Measurements from ENCODE around the gene TMEM115.

The TMEM115 gene

GRCh38 chr3:50358911-50359759, at the start of gene TMEM115:
TMEM115 (minus strand) TSS chr3:50359521; CDS start chr3:50359063, 458 bp downstream.
- DNase-seq (ENCODE audit: low read depth in 2 of 2), result peak; percentile 84 to 87

DNA sequence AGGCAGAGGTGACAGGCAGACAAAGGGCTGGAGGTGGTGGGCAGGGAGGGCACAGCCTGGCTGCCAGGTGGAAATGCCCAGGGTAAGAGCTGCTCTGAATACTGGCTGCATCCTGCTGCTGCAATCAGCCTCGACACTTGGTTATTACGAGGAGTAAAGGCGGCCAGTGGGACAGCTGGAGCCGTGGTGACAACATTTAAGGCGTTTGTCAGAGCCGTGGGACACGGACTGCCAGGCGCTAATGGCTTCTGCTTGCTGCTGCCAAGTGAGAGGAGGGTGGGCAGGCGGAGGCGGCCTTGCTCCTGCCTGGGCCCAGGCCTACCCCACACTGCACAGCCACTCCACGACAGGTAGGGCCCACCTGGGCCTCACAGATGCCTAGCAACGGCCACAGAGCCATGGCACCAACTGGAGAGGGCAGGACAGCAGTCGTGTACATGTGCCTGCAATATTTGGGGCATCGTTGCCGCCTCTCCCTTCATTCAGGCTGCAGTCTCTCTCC, 49.2 kb upstream of the TMEM115 start:
- no peak for DNase-seq (ENCODE audit: low read depth in 2 of 2)

- no peak for DNase-seq (ENCODE audit: low read depth in 2 of 2)
Observed at GRCh38 chr3:50406487-50406886, 47.2 kb upstream of the TMEM115 start.

GRCh38 chr3:50405249-50405648, 45.9 kb upstream of the TMEM115 start:
- DNase-seq (ENCODE audit: low read depth in 2 of 2), result no peak

DNA sequence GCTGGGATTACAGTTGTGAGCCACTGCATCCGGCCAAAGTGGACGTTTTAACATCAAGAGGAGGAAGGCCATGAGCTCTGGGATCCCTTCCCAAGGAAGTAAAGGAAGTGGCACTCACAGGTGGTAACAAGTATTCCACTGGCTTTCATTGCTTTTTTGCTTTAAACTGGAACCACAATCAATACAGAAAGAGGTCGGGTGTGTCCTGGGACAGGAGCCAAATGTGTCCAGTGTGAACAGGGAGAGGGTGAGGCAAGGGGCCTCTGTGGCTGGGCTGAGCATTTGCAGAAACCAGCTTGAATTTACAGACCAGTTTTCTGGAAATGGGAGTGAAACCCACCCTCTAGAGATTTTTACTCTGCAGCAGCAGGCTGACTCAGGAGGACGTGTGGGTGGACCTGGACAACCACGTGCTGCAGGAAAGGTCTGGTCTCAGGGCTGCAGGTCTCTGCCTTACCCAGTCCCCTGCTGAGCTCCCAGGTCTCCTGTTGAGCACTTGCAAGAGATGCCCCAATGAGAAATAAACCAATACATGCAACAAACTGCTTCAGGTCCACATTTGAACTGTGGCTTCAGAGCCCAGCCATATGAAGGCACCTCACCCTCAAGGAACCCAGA, 42.8 kb upstream of the TMEM115 start:
- DNase-seq (ENCODE audit: low read depth in 2 of 2), result no peak

DNA sequence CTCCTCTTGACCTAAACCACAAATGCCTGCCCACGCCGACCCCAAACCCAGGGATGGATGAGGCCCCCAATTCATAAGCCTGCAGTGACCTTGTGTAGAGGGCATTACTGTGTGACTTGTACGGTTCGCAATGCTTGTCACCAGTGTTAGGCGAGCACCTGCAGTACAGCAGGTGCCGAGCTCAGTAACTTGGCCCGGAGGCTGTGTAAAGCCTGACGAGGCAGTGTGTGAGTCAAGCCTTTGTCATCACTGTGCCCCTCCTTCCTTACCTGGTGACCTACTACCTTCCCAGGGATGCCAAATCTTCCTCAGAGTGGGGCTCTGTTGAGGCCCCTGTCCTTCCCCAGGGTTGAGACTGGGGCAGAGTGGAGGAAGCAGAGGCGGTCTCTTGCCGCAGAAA, 37.2 kb upstream of the TMEM115 start:
- no peak for DNase-seq (ENCODE audit: low read depth in 2 of 2)

DNA sequence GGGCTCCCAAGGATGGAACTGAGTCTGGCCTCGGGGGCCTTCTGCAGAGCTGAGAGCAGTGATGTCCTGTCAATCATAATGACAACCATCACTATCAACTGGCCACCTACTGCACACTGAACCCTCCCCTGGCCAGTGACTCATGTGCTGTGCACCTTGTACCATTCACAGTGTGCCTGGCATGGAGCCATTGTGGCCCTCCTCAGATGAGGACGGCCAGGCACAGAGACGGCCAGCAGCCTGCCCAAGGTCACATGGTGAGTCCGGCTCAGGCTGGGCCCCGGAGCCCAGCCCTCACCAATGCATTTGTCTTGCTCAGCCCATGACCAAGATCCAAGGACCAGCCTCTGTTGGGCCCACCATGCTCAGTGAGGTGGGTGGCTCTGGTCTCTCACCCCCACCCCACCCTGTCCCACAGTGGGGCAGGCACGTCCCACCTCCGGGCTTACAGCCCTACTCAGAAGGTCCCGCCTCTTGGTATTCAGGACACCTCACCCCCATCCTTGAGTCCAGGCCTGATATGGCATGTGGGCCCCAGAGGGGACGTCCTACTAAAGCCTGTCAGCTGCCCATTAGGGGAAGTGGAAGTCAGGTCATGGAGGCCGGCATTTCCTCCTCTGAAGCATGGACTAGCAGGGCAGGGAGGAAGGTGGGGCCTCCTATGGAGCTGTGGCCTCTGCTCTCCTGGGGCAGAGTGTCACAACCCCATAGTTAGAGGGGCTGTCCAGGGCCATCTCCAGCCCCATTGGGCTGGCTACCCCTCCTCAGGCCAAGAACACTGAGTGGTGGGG, 35.9 kb upstream of the TMEM115 start:
- no peak for DNase-seq (ENCODE audit: low read depth in 2 of 2)

DNA sequence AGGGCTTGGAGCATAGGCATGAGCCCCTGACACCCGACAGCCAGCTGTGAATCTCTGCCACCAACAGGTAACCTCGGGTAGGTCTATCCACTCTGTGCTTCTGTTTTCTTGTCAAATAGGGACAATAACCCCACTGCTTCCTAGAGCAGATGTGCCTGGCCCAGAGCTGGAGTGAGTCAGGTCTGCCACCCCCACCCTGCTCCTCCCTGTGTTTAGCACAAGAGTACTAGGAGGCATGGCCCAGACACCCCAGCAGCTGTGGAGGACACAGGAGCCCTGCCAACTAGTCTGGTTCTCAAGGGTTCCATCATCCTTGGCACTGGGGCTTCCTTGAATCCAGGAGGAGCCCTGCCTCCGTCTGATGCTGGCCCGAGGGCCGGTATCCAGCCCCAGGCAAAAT, 33.7 kb upstream of the TMEM115 start:
- DNase-seq (ENCODE audit: low read depth in 2 of 2), result no peak

DNA sequence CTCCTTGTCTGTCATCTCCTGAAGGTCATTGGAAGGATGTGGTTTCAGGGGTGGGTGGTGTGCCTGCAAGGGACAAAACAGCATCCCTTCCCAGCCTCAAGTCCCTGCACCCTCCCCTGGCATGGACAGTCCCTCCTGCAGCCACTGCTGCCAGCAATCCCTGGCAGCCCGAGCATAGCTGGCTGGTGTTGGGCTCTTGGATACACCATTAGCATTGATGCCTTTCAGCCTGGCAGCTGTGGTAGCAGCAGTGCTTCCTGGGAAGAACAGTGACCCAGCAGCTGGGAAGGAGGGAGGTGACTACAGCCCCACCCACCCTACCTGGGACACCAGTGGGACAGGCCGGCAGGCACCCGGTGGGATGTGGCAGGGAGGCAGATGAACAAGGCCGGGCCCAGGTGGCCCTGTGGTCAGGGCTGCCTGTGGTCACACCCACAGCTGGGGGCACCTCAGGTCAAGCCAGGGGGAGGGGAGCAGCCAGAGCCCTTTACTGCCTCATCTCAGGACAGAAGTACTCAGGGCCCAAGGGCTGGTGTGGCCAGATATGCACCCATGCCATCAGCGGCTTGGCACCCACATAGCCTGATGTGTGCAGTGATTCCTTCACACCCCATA, 32.9 kb upstream of the TMEM115 start:
- no peak for DNase-seq (ENCODE audit: low read depth in 2 of 2)

- no peak for DNase-seq (ENCODE audit: low read depth in 2 of 2)
Observed at GRCh38 chr3:50390508-50391224, 31.3 kb upstream of the TMEM115 start.

GRCh38 chr3:50389414-50389767, 30.1 kb upstream of the TMEM115 start:
- DNase-seq (ENCODE audit: low read depth in 2 of 2), result no peak

DNA sequence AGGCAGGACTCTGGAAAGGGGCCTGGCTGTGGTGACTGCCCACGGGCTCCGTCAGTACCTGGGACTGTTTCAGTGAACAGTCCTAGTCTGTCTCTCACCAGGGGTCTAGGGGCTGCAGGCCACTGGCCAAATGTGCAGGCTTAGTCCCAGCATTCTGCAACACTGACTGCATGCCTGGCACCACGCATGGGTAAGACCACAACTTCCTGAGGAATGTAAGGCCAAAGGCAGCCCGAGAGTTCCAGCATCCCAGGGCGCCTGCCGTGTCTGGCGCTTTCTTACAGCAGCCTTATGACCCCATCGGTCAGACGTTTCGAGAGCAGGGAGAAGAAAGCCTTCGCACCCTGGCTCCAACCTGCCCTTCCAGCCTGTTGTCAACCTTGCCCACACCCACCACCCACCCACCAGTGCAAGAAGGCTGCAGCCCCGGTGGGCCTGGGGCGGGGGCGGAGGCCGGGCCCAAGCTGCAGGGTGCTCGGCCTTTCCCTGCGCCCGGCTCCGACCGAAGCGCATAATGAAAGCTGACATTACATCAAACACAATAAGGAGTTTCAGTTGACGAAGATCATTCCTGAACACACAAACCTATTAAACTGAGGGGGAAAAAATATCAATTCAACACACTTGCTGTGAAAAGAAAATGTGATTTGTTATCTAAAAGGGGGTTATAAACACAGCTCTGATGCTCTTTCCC, 29.5 kb upstream of the TMEM115 start:
- no peak for DNase-seq (ENCODE audit: low read depth in 2 of 2)

- no peak for DNase-seq (ENCODE audit: low read depth in 2 of 2)
Observed at GRCh38 chr3:50388016-50388719, 28.8 kb upstream of the TMEM115 start.

- DNase-seq (ENCODE audit: low read depth in 2 of 2), result no peak
Observed at GRCh38 chr3:50385754-50386153, 26.4 kb upstream of the TMEM115 start.

GRCh38 chr3:50383750-50384149, 24.4 kb upstream of the TMEM115 start:
- DNase-seq (ENCODE audit: low read depth in 2 of 2), result no peak

DNA sequence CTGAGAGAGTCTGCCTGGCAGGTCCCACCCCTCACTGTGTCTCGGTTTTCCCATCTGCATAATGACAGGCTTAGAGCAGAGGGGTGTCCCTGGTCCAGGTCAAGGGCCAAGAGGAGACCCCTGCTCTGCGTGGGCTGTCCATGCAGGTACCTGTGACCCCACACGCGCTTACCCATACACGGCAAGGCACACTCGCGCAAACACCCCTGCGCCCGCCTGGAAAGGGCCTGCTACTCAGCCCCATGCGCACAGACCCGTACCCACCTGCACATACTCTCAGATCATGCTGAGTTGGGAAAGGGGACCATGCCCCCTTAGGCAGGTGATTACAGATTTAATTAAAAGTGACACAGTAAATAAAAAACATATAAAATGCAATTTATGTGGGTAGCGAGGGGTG, 23.4 kb upstream of the TMEM115 start:
- DNase-seq (ENCODE audit: low read depth in 2 of 2), result no peak

- no peak for DNase-seq (ENCODE audit: low read depth in 2 of 2)
Observed at GRCh38 chr3:50381383-50381782, 22.1 kb upstream of the TMEM115 start.

- DNase-seq (ENCODE audit: low read depth in 2 of 2), result no peak
Observed at GRCh38 chr3:50380405-50381085, 21.2 kb upstream of the TMEM115 start.

- no peak for DNase-seq (ENCODE audit: low read depth in 2 of 2)
Observed at GRCh38 chr3:50378757-50379156, 19.4 kb upstream of the TMEM115 start.

GRCh38 chr3:50378024-50378423, 18.7 kb upstream of the TMEM115 start:
- DNase-seq (ENCODE audit: low read depth in 2 of 2), result no peak
